ENCODE measurements around the gene SLC29A1. TPM values are rescaled to one million over a fixed set of nuclear protein-coding genes. Genes with fewer than 3 reads are reported as not detected.

The SLC29A1 gene
- total RNA-seq, 6 experiments from 2014 or later = 14.9 to 29.9 (median 26.8) TPM

Other genes with a start within 250 kb of the SLC29A1 start
- gene MRPL14, start 96.1 kb upstream of the SLC29A1 start, total RNA-seq (2021; fragmentation: NEBNext Ultra II Directional; extraction: Animal tissue kit (Norgen Biotek cat#: 25700)) = 10 to 100 TPM; 50.9 to 64.2 (median 56.0) TPM
- gene TMEM63B, start 96.0 kb upstream of the SLC29A1 start, total RNA-seq (2021; fragmentation: NEBNext Ultra II Directional; extraction: Animal tissue kit (Norgen Biotek cat#: 25700)) = 10 to 100 TPM; 38.3 to 55.1 (median 44.7) TPM
- gene CAPN11, start 64.8 kb upstream of the SLC29A1 start, total RNA-seq (2021; fragmentation: NEBNext Ultra II Directional; extraction: Animal tissue kit (Norgen Biotek cat#: 25700)) = not detected
- gene MYMX, start 6.7 kb upstream of the SLC29A1 start, total RNA-seq (2021; fragmentation: NEBNext Ultra II Directional; extraction: Animal tissue kit (Norgen Biotek cat#: 25700)) = not detected
- gene HSP90AB1, start 23.5 kb downstream of the SLC29A1 start, total RNA-seq (2021; fragmentation: NEBNext Ultra II Directional; extraction: Animal tissue kit (Norgen Biotek cat#: 25700)) = 1,000 to 10,000 TPM in 1 of 6 experiments, 100 to 1,000 TPM in 5; 847 to 1,026 (median 920) TPM
- gene SLC35B2, start 33.9 kb downstream of the SLC29A1 start, total RNA-seq (2021; fragmentation: NEBNext Ultra II Directional; extraction: Animal tissue kit (Norgen Biotek cat#: 25700)) = 100 to 1,000 TPM; 108 to 132 (median 120) TPM
- 1 to 10 TPM; 4.2 to 6.7 (median 5.8) TPM for gene NFKBIE, start 42.0 kb downstream of the SLC29A1 start, total RNA-seq (2021; fragmentation: NEBNext Ultra II Directional; extraction: Animal tissue kit (Norgen Biotek cat#: 25700))
- not detected for gene TMEM151B, start 46.9 kb downstream of the SLC29A1 start, total RNA-seq (2021; fragmentation: NEBNext Ultra II Directional; extraction: Animal tissue kit (Norgen Biotek cat#: 25700))
- 10 to 100 TPM in 5 of 6 experiments, 1 to 10 TPM in 1; 8.8 to 11.5 (median 10.7) TPM for gene AARS2, start 89.8 kb downstream of the SLC29A1 start, total RNA-seq (2021; fragmentation: NEBNext Ultra II Directional; extraction: Animal tissue kit (Norgen Biotek cat#: 25700))
- not detected for gene SPATS1, start 119.1 kb downstream of the SLC29A1 start, total RNA-seq (2021; fragmentation: NEBNext Ultra II Directional; extraction: Animal tissue kit (Norgen Biotek cat#: 25700))
- gene CDC5L, start 164.1 kb downstream of the SLC29A1 start, total RNA-seq (2021; fragmentation: NEBNext Ultra II Directional; extraction: Animal tissue kit (Norgen Biotek cat#: 25700)) = 10 to 100 TPM; 17.9 to 23.5 (median 21.6) TPM